Mucosa of descending colon (tissue), 3 donors: ENCODE measurements around the gene TMEM54. TPM values are rescaled to one million over a fixed set of nuclear protein-coding genes. Genes with fewer than 3 reads are reported as not detected.

Experiments
- ATAC-seq: fragments of 200-7000 bp; cut with Tn5 transposase; one replicate; pipeline ENCODE4 v1.9.1; 2020; ENCODE audit warnings: mild to moderate bottlenecking, moderate library complexity
- DNase-seq, 3 donors: peaks; one replicate each; pipeline ENCODE4 v3.0.0-alpha.2; 2020
- H3K36me3 ChIP-seq: fragments of 200-600 bp; one replicate; pipeline ENCODE4 v1.8.0; 2021; ENCODE audit warnings: low read depth, mild to moderate bottlenecking
- H3K4me1 ChIP-seq: fragments of 200-600 bp; one replicate; pipeline ENCODE4 v1.8.0; 2021; ENCODE audit warnings: low read depth, mild to moderate bottlenecking
- H3K4me3 ChIP-seq: fragments of 200-600 bp; one replicate; pipeline ENCODE4 v1.8.0; 2021; ENCODE audit warnings: mild to moderate bottlenecking
- H3K9me3 ChIP-seq: fragments of 200-600 bp; one replicate; pipeline ENCODE4 v1.8.0; 2021; ENCODE audit warnings: mild to moderate bottlenecking
- intact Hi-C, 2 donors: fragments of 100-400 bp; cut with DNase I in 1 of 2; cut with micrococcal nuclease in 1 of 2; formaldehyde crosslinking; loops; one replicate each; pipeline versions ENCODE4 v1.11.0 to v1.11.1; 2022; cut with DNase I, micrococcal nuclease
- total RNA-seq, 3 donors: library from RNA; stranded (reverse); fragmentation: NEBNext Ultra II Directional in 2 of 3; extraction: Animal tissue kit (Norgen Biotek cat#: 25700) in 2 of 3; gene quantifications; one replicate each; pipeline versions ENCODE4 v1.2.1 to v1.2.4, GENCODE V29; 2021 to 2023
- TF ChIP-seq, protein P1 (sequence below): fragments of 200-600 bp; IDR thresholded peaks from one replicate; pipeline ENCODE4 v1.8.0; 2022; ENCODE audit warnings: antibody characterized with exemption, mild to moderate bottlenecking
- donor health status: DM: no; HTN: no; CAD: no; lungs with moderate emphysema.
- donor health status: DM: no; HTN: no; CAD: no.
- donor health status: DM: no; HTN: yes; CAD: no.

Gene TMEM54
- total RNA-seq, 3 donors from 2014 or later, result 426 to 995 (median 483) TPM

- TF ChIP-seq, protein P1, sequence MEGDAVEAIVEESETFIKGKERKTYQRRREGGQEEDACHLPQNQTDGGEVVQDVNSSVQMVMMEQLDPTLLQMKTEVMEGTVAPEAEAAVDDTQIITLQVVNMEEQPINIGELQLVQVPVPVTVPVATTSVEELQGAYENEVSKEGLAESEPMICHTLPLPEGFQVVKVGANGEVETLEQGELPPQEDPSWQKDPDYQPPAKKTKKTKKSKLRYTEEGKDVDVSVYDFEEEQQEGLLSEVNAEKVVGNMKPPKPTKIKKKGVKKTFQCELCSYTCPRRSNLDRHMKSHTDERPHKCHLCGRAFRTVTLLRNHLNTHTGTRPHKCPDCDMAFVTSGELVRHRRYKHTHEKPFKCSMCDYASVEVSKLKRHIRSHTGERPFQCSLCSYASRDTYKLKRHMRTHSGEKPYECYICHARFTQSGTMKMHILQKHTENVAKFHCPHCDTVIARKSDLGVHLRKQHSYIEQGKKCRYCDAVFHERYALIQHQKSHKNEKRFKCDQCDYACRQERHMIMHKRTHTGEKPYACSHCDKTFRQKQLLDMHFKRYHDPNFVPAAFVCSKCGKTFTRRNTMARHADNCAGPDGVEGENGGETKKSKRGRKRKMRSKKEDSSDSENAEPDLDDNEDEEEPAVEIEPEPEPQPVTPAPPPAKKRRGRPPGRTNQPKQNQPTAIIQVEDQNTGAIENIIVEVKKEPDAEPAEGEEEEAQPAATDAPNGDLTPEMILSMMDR, result peak; percentile 59
- intact Hi-C loops, result no loop called here
Measured at GRCh38 chr1:32892368-32893197, 8.6 kb downstream of the TMEM54 start.

DNA sequence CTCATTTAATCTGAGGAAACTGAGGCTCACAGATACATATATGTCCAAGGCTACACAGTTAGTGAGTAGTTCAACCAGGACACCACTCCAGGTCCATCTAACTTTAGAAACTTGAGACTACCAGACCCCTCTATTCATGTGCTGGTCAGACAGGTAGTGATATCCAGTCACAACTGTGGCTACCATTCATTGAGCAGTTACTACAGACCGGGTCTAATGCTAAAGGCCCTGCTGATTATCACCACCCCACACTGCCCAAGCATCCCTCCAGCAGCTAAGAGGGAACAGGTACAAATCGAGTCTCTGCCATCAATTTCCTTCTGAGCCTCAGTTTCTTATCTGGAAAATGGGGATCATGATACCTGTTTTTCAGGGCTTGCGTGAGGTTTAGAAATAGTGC is 9.6 kb downstream of the TMEM54 start:
- H3K4me1 ChIP-seq, result peaks cover 11% of the 10 kb centered on the region
- intact Hi-C loops, result no loop called here
- H3K9me3 ChIP-seq, result no peaks in the 10 kb centered on the region
- H3K4me3 ChIP-seq, result no peak overlapping the region
- no peaks in the 10 kb centered on the region for H3K36me3 ChIP-seq
- TF ChIP-seq, protein P1, result no peak
- DNase-seq (no peak), ATAC-seq (no peak)

More at GRCh38 chr1:32892368-32893197, 8.6 kb downstream of the TMEM54 start:
- H3K36me3 ChIP-seq, result no peaks in the 10 kb centered on the region
- peak; percentile 75 for ATAC-seq
- H3K4me1 ChIP-seq, result peaks cover 11% of the 10 kb centered on the region
- H3K9me3 ChIP-seq, result no peaks in the 10 kb centered on the region
- H3K4me3 ChIP-seq, result no peak overlapping the region
- DNase-seq, result peak in 2 of 3 donors; percentile 70 to 78

DNA sequence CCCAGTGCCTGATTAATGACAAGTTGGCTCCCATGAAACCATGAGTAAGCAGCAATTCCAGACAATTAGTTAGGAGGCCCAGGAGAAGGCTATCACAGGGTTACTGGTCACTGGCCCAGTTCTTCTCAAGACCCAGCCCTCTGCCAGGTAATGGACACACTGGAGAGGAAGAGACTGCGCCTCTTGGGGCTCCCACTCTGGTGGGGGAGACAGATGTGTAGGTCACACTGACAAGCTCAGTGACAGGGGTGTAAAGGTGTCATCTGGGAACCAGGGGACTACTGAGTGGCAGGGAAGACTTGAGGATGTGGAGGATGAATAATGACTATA is 10.0 kb downstream of the TMEM54 start:
- H3K9me3 ChIP-seq, result no peaks in the 10 kb centered on the region
- no peak for DNase-seq
- intact Hi-C loops, result no loop called here
- ATAC-seq, result no peak
- peaks cover 13% of the 10 kb centered on the region for H3K4me1 ChIP-seq
- TF ChIP-seq, protein P1, result no peak
- no peak overlapping the region for H3K4me3 ChIP-seq
- H3K36me3 ChIP-seq, result no peaks in the 10 kb centered on the region

DNA sequence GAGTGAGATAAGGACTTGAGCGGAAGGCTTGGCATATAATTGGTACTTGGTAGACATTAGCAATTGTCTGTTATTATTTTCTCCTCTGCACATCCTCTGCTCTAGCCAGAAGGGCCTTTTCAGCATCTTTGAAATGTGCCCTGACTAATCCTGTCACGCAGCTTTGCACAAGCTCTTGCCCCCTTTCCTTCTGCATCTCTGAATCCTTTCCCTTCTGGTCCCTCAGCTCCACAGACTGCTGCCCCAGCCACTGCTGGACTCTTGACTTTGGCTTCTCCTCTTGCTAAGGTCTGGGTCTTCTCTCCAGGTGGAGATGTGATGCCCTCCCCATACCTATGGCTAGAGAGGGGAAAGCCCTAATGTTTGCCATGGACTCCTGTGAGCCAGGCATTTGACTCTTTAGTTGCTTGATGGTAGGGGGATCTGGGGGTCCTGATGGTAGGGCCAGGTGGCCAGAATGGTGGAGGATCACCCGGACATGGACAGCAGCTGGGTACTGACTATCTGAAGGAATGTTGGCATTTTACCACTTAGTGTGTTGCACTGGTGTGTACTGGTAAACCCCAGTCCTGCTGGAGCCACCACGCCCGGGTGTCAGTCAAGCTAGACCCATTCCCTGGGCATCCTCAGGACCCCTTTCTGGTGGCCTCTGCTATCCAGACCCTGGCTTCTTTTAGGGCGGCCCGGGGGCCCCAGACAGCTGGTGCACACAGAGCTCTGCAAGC is 10.5 kb downstream of the TMEM54 start:
- ATAC-seq (no peak), DNase-seq (no peak)
- peaks cover 17% of the 10 kb centered on the region for H3K4me1 ChIP-seq
- intact Hi-C loops, result no loop called here
- H3K4me3 ChIP-seq, result no peak overlapping the region
- no peaks in the 10 kb centered on the region for H3K9me3 ChIP-seq
- no peaks in the 10 kb centered on the region for H3K36me3 ChIP-seq
- TF ChIP-seq, protein P1, result no peak

DNA sequence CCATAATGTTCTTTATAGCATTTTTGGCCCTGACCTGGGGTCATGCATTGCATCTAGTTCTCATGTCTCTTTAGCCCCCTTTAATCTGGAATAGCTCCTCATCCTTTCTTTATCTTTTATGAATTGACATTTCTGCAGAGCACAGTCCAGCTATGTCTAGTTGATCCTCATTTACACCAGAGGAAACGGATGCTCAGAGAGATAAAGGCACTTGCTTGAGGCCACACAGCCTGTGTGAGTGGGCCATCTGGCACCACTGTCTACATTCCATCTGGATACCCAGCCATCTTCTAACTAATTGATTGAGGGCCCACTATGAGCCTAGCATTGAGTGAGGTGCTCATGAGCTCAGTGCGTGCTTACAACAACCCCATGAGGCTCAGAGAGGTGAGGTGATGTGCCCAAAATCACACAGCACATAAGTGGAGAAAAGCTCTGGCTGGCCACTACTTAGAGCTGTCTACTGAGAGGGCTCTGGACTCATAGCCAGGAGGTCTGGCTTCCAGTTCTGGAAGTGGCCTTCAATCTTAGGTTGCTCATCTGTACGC is 11.4 kb downstream of the TMEM54 start:
- TF ChIP-seq, protein P1, result no peak
- DNase-seq (no peak), ATAC-seq (no peak)

More for the DNA sequence above, 11.4 kb downstream of the TMEM54 start:
- peaks cover 17% of the 10 kb centered on the region for H3K4me1 ChIP-seq
- intact Hi-C loops, result no loop called here
- no peaks in the 10 kb centered on the region for H3K36me3 ChIP-seq
- H3K4me3 ChIP-seq, result no peak overlapping the region
- H3K9me3 ChIP-seq, result no peaks in the 10 kb centered on the region
